Measurements from ENCODE around the gene SSBP1.
"Not testable (repeated sequence)": the region's sequence is repeated elsewhere in the genome, so short reads cannot be mapped to it uniquely, and the experiment has no call there.

Gene SSBP1

GRCh38 chr7:141709749-141710148 is 28.4 kb upstream of the SSBP1 start:
- no peak for DNase-seq

- DNase-seq = no peak
Measured at GRCh38 chr7:141710301-141710700, 27.9 kb upstream of the SSBP1 start.

- no peak for DNase-seq
Measured at GRCh38 chr7:141712603-141713255, 25.4 kb upstream of the SSBP1 start.

GRCh38 chr7:141713890-141714289 is 24.3 kb upstream of the SSBP1 start:
- DNase-seq = no peak

- no peak for DNase-seq
Measured at GRCh38 chr7:141714571-141714970, 23.6 kb upstream of the SSBP1 start.

- DNase-seq = no peak
Measured at GRCh38 chr7:141715018-141715417, 23.1 kb upstream of the SSBP1 start.

GRCh38 chr7:141715794-141716689 is 22.1 kb upstream of the SSBP1 start:
- no peak for DNase-seq

- DNase-seq = no peak
Measured at GRCh38 chr7:141717450-141717849, 20.7 kb upstream of the SSBP1 start.

GRCh38 chr7:141722529-141722928 is 15.6 kb upstream of the SSBP1 start:
- DNase-seq = no peak

GRCh38 chr7:141729020-141729419 is 9.1 kb upstream of the SSBP1 start:
- no peak for DNase-seq

GRCh38 chr7:141731476-141732149 is 6.5 kb upstream of the SSBP1 start:
- no peak for DNase-seq

- DNase-seq = no peak
Measured at GRCh38 chr7:141737118-141737835, 881 bp upstream of the SSBP1 start.

- no peak for DNase-seq
Measured at GRCh38 chr7:141738592-141739013, 445 bp downstream of the SSBP1 start.

- DNase-seq = no peak
Measured at GRCh38 chr7:141739250-141739649, 1.1 kb downstream of the SSBP1 start.

GRCh38 chr7:141742229-141742628 is 4.1 kb downstream of the SSBP1 start:
- no peak for DNase-seq

- DNase-seq = no peak
Measured at GRCh38 chr7:141744131-141744530, 6.0 kb downstream of the SSBP1 start.

- DNase-seq = no peak
Measured at GRCh38 chr7:141748396-141748795, 10.2 kb downstream of the SSBP1 start.

- DNase-seq = not testable (repeated sequence)
Measured at GRCh38 chr7:141751904-141752303, 13.7 kb downstream of the SSBP1 start.

- DNase-seq = no peak
Measured at GRCh38 chr7:141752634-141753033, 14.5 kb downstream of the SSBP1 start.

GRCh38 chr7:141754939-141755338 is 16.8 kb downstream of the SSBP1 start:
- no peak for DNase-seq

- DNase-seq = no peak
Measured at GRCh38 chr7:141763797-141764196, 25.6 kb downstream of the SSBP1 start, which contains the start of gene TAS2R3. TSS of gene TAS2R3 (plus strand) at chr7:141764097. CDS start at chr7:141764159, 62 bp downstream.

- DNase-seq = not testable (repeated sequence)
Measured at GRCh38 chr7:141770083-141770583, 32.0 kb downstream of the SSBP1 start.

- no peak for DNase-seq
Measured at GRCh38 chr7:141776374-141776773, 38.2 kb downstream of the SSBP1 start, which contains the start of gene TAS2R4. TSS of gene TAS2R4 (plus strand) at chr7:141776674. CDS start at chr7:141778489, 1,815 bp downstream.
